Measurements from ENCODE around the gene LYG2. TPM values are rescaled to one million over a fixed set of nuclear protein-coding genes. Genes with fewer than 3 reads are reported as not detected.
"Not testable (repeated sequence)": the region's sequence is repeated elsewhere in the genome, so short reads cannot be mapped to it uniquely, and the experiment has no call there.

Gene LYG2
- not detected for total RNA-seq

- TF ChIP-seq POLR2A (IDR thresholded peaks at IDR 0.05), result no peak
- TF ChIP-seq POLR2AphosphoS5 (IDR thresholded peaks at IDR 0.05), result no peak
- Histone ChIP-seq H3K9me3 (no peaks in the 10 kb centered on the region), H3K27me3 (no peaks in the 10 kb centered on the region), H3K27ac (no peak within 1 kb of the TSS), H3K36me3 (no peaks in the 10 kb centered on the region), H3K4me3 (no peak within 1 kb of the TSS), H3K4me1 (no peaks in the 10 kb centered on the region)
- intact Hi-C loops (cut with DNase I; ENCODE audit: low total_unique reads), result no loop called here
- no peak for DNase-seq (ENCODE audit: low spot score in 2 of 2)
Measured at GRCh38 chr2:99255491-99256318, at the start of gene LYG2. Gene LYG2 (minus strand): TSS chr2:99255666. CDS start chr2:99254260, 1,406 bp downstream.

- H3K36me3 ChIP-seq; H3K9me3 ChIP-seq; H3K4me1 ChIP-seq; intact Hi-C loops (cut with DNase I; ENCODE audit: low total_unique reads); H3K27me3 ChIP-seq; H3K4me3 ChIP-seq; H3K27ac ChIP-seq; DNase-seq (ENCODE audit: low spot score in 2 of 2): not testable (repeated sequence)
Measured at GRCh38 chr2:99301097-99301496, 45.6 kb upstream of the LYG2 start, which contains the start of gene LYG1. Gene LYG1 (minus strand): TSS chr2:99301197. CDS start chr2:99295670, 5,527 bp downstream.

- no peak overlapping the region for H3K4me3 ChIP-seq
- no peak for DNase-seq (ENCODE audit: low spot score in 2 of 2)
- no peaks in the 10 kb centered on the region for H3K4me1 ChIP-seq
- H3K27ac ChIP-seq, result no peak overlapping the region
- no peaks in the 10 kb centered on the region for H3K36me3 ChIP-seq
- no peaks in the 10 kb centered on the region for H3K9me3 ChIP-seq
- no peaks in the 10 kb centered on the region for H3K27me3 ChIP-seq
- intact Hi-C loops (cut with DNase I; ENCODE audit: low total_unique reads), result no loop called here
- no peak for TF ChIP-seq CTCF (IDR thresholded peaks at IDR 0.05)
- TF ChIP-seq POLR2AphosphoS5 (IDR thresholded peaks at IDR 0.05), result no peak
- TF ChIP-seq POLR2A (IDR thresholded peaks at IDR 0.05), result no peak
Measured at GRCh38 chr2:99299580-99299979, 44.1 kb upstream of the LYG2 start.

- no peak overlapping the region for H3K27ac ChIP-seq
- TF ChIP-seq POLR2AphosphoS5 (IDR thresholded peaks at IDR 0.05), result no peak
- no peak for TF ChIP-seq POLR2A (IDR thresholded peaks at IDR 0.05)
- TF ChIP-seq CTCF (IDR thresholded peaks at IDR 0.05), result no peak
- no peaks in the 10 kb centered on the region for H3K4me1 ChIP-seq
- H3K27me3 ChIP-seq, result no peaks in the 10 kb centered on the region
- no peaks in the 10 kb centered on the region for H3K36me3 ChIP-seq
- DNase-seq (ENCODE audit: low spot score in 2 of 2), result no peak
- no peak overlapping the region for H3K4me3 ChIP-seq
- H3K9me3 ChIP-seq, result no peaks in the 10 kb centered on the region
- intact Hi-C loops (cut with DNase I; ENCODE audit: low total_unique reads), result no loop called here
Measured at GRCh38 chr2:99297994-99298393, 42.5 kb upstream of the LYG2 start.

GRCh38 chr2:99285526-99285925 lies 30.1 kb upstream of the LYG2 start:
- H3K4me1 ChIP-seq, result no peaks in the 10 kb centered on the region
- TF ChIP-seq POLR2AphosphoS5 (IDR thresholded peaks at IDR 0.05) (no peak), POLR2A (IDR thresholded peaks at IDR 0.05) (no peak), CTCF (IDR thresholded peaks at IDR 0.05) (no peak)
- no peak for DNase-seq (ENCODE audit: low spot score in 2 of 2)
- no peaks in the 10 kb centered on the region for H3K9me3 ChIP-seq
- no peaks in the 10 kb centered on the region for H3K36me3 ChIP-seq
- no peaks in the 10 kb centered on the region for H3K27me3 ChIP-seq
- H3K4me3 ChIP-seq, result no peak overlapping the region
- intact Hi-C loops (cut with DNase I; ENCODE audit: low total_unique reads), result no loop called here
- no peak overlapping the region for H3K27ac ChIP-seq

GRCh38 chr2:99279969-99280695 lies 24.7 kb upstream of the LYG2 start:
- H3K4me1 ChIP-seq, result no peaks in the 10 kb centered on the region
- H3K9me3 ChIP-seq, result peaks cover 0 to 5% of the 10 kb centered on the region in 2 donors
- no peaks in the 10 kb centered on the region for H3K36me3 ChIP-seq
- no peaks in the 10 kb centered on the region for H3K27me3 ChIP-seq
- no peak overlapping the region for H3K4me3 ChIP-seq
- TF ChIP-seq POLR2A (IDR thresholded peaks at IDR 0.05) (no peak), CTCF (IDR thresholded peaks at IDR 0.05) (no peak), POLR2AphosphoS5 (IDR thresholded peaks at IDR 0.05) (no peak)
- no peak overlapping the region for H3K27ac ChIP-seq
- DNase-seq (ENCODE audit: low spot score in 2 of 2), result no peak
- intact Hi-C loops (cut with DNase I; ENCODE audit: low total_unique reads), result loop anchor here (5.0 kb wide), 1 partner anchor 1067 kb away; no protein-coding TSS in a partner anchor
